Measurements from ENCODE around the gene SH3PXD2A.
"Not testable (repeated sequence)": the region's sequence is repeated elsewhere in the genome, so short reads cannot be mapped to it uniquely, and the experiment has no call there.

Gene SH3PXD2A

DNA sequence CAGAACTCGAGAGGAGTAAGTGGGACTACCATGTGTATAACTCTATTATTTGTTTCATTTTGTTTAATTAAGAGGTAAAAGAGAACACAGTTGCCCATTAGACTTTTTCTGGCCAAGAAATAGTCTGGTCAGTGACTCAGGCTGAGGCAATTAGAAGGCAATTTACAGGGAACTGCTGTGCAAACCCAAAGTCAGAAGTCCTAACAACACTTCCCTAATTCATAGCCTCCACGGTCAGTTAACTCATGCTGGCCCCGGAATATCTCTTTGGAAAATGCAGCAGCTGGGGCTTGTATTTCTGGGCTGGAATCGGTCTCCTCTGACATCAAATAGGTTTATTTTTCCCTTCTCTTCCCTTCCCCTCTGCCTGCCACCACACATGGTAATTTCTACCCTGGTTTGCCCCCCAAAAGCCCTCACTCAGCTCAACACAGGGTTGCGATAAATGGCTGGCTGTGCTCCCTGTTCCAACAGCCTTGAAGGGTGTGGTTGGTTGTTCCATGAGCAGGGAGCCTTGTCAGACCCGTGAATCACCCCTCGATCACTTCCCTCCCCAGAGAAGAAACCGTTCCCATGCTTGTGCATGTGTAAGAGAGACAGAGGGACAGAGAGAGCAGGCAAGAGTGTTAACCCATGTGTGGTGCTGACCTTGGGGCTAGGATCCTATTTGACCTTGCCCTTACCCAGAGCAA lies 5.3 kb downstream of the SH3PXD2A start:
- H3K9me3 ChIP-seq (ENCODE audit: control insufficient read depth, insufficient read depth, low read depth, low read length) = no peaks in the 10 kb centered on the region
- peaks cover 29% of the 10 kb centered on the region; the same call in 1 of the 2 replicates for H3K4me1 ChIP-seq (ENCODE audit: control insufficient read depth, insufficient read depth, low read length)
- H3K27ac ChIP-seq (ENCODE audit: low read depth, low read length) = no peak overlapping the region
- H3K9ac ChIP-seq (ENCODE audit: low read length) = no peak overlapping the region
- no peaks in the 10 kb centered on the region for H3K36me3 ChIP-seq (ENCODE audit: control insufficient read depth, insufficient read depth, low read length)
- no peak overlapping the region for H3K4me3 ChIP-seq (ENCODE audit: low read depth, low read length)
- H3K27me3 ChIP-seq (ENCODE audit: control insufficient read depth, insufficient read depth, low read length) = peaks cover 18% of the 10 kb centered on the region; the same call in 1 of the 2 replicates

DNA sequence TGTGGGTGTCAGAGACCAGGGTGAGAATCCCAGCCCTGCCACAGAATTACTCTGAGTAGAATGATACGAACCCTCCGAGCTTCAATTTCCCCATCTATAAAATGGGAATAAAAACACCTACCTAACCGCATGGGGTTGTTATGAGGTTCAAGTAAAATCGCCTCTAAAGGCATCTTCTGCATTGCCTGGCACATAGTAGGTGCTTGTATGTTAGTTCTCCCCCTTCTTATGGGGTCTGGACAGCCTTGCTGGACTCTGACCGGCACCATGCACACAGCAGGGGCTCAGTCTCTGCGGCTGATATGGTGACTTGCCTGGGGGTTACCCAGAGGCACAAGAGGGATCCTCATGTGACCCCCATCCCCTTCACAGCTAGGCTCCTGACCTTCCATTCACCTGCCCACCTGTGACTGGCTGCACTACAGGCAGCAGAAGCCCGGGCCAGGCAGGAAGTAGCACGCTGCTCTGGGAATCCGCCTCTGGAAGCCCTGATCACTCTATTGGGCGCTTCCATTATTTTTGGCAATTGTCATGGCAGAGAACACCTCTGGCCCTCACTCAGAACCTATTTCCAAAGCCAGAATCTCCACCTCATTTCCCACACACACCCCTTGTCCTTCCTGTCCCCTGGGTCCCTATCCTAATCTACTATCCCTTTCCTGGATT lies 6.0 kb downstream of the SH3PXD2A start:
- Histone ChIP-seq H3K4me3 (ENCODE audit: low read depth, low read length) (no peak overlapping the region), H3K27me3 (ENCODE audit: control insufficient read depth, insufficient read depth, low read length) (peaks cover 12% of the 10 kb centered on the region; the same call in 1 of the 2 replicates), H3K9ac (ENCODE audit: low read length) (no peak overlapping the region), H3K36me3 (ENCODE audit: control insufficient read depth, insufficient read depth, low read length) (no peaks in the 10 kb centered on the region), H3K9me3 (ENCODE audit: control insufficient read depth, insufficient read depth, low read depth, low read length) (no peaks in the 10 kb centered on the region), H3K27ac (ENCODE audit: low read depth, low read length) (no peak overlapping the region), H3K4me1 (ENCODE audit: control insufficient read depth, insufficient read depth, low read length) (peaks cover 31% of the 10 kb centered on the region; the same call in 1 of the 2 replicates)

DNA sequence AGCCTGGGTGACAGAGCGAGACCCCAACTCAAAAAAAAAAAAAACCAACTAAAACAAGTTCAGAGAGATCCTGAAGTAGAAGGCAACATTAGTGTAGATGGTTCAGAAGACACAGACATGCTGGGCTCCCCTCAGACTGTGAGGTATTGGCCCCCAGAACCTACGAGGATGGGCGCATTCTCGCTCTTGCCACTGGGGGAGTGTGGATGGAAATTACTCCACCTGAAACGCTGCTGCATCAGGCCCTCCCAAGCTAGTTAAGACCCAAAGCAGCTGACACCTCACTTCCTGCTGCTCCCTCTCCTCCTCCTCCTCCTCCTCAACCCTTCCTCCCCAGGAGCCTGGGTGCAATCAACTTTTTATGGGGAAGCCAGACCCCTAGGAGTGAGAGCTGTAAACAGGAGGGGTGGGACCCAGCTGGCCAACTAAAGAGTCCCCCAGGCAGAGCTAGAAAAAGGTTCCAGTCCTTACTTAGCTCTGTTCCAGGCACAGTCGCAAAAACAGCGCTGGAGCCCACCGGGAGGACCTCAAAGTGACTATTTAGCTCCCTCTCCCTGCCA lies 7.4 kb downstream of the SH3PXD2A start:
- Histone ChIP-seq H3K27ac (ENCODE audit: low read depth, low read length) (no peak overlapping the region), H3K9ac (ENCODE audit: low read length) (no peak overlapping the region), H3K4me3 (ENCODE audit: low read depth, low read length) (no peak overlapping the region), H3K4me1 (ENCODE audit: control insufficient read depth, insufficient read depth, low read length) (peaks cover 28% of the 10 kb centered on the region; the same call in 1 of the 2 replicates), H3K9me3 (ENCODE audit: control insufficient read depth, insufficient read depth, low read depth, low read length) (no peaks in the 10 kb centered on the region), H3K27me3 (ENCODE audit: control insufficient read depth, insufficient read depth, low read length) (no peaks in the 10 kb centered on the region; the same call in 1 of the 2 replicates), H3K36me3 (ENCODE audit: control insufficient read depth, insufficient read depth, low read length) (no peaks in the 10 kb centered on the region)

DNA sequence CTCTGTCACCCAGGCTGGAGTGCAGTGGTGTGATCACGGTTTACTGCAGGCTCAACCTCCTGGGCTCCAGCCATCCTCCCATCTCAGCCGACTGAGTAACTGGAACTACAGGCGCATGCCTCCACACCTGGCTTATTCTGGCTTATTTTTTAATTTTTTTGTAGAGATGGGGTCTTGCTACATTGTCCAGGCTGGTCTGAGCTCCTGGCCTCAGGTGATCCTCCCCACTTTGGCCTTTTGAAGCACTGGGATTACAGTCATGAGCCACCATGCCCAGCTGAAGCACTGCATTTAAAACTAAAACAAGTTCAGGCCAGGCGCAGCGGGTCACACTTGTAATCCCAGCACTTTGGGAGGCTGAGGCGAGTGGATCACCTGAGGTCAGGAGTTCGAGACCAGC lies 8.0 kb downstream of the SH3PXD2A start:
- Histone ChIP-seq H3K27me3 (ENCODE audit: control insufficient read depth, insufficient read depth, low read length) (no peaks in the 10 kb centered on the region), H3K9ac (ENCODE audit: low read length) (no peak overlapping the region), H3K36me3 (ENCODE audit: control insufficient read depth, insufficient read depth, low read length) (no peaks in the 10 kb centered on the region), H3K4me1 (ENCODE audit: control insufficient read depth, insufficient read depth, low read length) (peaks cover 28% of the 10 kb centered on the region; the same call in 1 of the 2 replicates), H3K27ac (ENCODE audit: low read depth, low read length) (no peak overlapping the region), H3K9me3 (ENCODE audit: control insufficient read depth, insufficient read depth, low read depth, low read length) (no peaks in the 10 kb centered on the region), H3K4me3 (ENCODE audit: low read depth, low read length) (no peak overlapping the region)

DNA sequence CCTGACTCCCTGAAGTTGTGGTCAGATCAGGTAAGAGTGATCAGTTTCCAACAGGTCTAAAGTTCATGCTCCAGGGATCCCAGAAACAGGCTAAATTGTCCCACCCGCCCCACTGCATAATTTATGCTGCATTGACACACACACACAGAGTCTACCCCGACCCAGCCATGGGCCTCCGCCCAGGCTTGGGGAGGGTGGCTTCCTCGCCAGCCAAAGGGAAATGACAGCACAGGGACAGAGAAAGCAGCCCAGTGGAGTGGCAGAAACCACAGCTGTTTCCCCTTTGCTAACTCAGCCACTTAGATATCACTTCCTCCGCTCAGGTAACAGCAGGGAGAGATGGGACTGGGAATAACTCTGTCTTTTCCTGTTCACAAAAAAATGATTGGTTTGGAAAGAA lies 9.4 kb downstream of the SH3PXD2A start:
- no peaks in the 10 kb centered on the region for H3K9me3 ChIP-seq (ENCODE audit: control insufficient read depth, insufficient read depth, low read depth, low read length)
- H3K27me3 ChIP-seq (ENCODE audit: control insufficient read depth, insufficient read depth, low read length) = no peaks in the 10 kb centered on the region
- H3K27ac ChIP-seq (ENCODE audit: low read depth, low read length) = no peak overlapping the region
- H3K4me1 ChIP-seq (ENCODE audit: control insufficient read depth, insufficient read depth, low read length) = peaks cover 34% of the 10 kb centered on the region
- H3K36me3 ChIP-seq (ENCODE audit: control insufficient read depth, insufficient read depth, low read length) = no peaks in the 10 kb centered on the region
- H3K9ac ChIP-seq (ENCODE audit: low read length) = no peak overlapping the region
- H3K4me3 ChIP-seq (ENCODE audit: low read depth, low read length) = no peak overlapping the region

DNA sequence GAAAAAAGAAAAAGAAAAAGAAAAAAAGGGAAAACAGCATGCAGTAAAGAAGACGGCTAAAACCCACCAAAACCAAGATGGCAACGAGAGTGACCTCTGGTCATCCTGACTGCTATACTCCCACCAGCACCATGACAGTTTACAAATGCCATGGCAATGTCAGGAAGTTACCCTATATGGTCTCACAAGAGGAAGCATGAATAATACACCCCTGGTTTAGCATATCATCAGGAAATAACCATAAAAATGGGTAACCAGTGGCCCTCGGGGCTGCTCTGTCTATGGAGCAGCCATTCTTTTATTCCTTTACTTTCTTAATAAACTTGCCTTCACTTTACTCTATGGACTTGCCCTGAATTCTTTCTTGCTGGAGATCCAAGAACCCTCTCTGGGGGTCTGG lies 10.0 kb downstream of the SH3PXD2A start:
- H3K9me3 ChIP-seq (ENCODE audit: control insufficient read depth, insufficient read depth, low read depth, low read length); H3K9ac ChIP-seq (ENCODE audit: low read length); H3K4me3 ChIP-seq (ENCODE audit: low read depth, low read length); H3K36me3 ChIP-seq (ENCODE audit: control insufficient read depth, insufficient read depth, low read length); H3K27ac ChIP-seq (ENCODE audit: low read depth, low read length); H3K27me3 ChIP-seq (ENCODE audit: control insufficient read depth, insufficient read depth, low read length): not testable (repeated sequence)
- H3K4me1 ChIP-seq (ENCODE audit: control insufficient read depth, insufficient read depth, low read length) = peaks cover 40% of the 10 kb centered on the region

DNA sequence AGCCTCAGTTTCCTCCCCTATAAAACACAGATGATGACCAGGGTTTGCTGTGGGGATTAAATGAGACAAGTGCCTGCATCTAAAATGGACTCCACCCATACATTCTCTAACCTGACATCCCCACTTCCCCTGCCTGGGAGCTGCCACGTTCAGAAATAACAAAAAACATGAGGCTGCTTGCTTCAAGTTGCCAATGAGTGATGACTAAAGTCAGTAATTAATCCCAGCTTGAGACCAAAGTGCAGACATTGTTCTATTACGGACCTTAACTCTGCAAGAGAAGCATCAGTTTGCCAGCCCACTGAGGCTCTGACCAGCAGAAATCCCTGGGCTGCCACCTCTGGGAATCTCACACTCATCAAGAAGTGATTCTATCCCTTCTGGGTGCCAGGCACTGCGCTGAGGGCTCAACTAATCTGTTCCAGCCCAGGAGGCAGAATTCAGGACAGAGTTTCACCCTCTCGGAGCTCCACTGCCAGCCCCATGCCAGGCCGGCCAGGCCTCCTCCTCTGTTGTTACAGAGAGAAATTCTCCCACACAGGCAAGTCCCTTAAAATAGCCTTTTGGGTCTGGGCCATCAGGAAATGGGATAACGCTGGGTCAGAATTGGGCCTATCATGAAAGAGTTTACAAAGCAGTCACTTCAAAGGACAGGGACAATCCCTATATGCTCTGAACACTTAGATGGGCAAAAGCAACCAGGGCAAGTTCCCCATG lies 11.4 kb downstream of the SH3PXD2A start:
- H3K27ac ChIP-seq (ENCODE audit: low read depth, low read length) = no peak overlapping the region
- H3K4me1 ChIP-seq (ENCODE audit: control insufficient read depth, insufficient read depth, low read length) = peaks cover 49% of the 10 kb centered on the region
- no peaks in the 10 kb centered on the region for H3K36me3 ChIP-seq (ENCODE audit: control insufficient read depth, insufficient read depth, low read length)
- no peak overlapping the region for H3K9ac ChIP-seq (ENCODE audit: low read length)
- H3K4me3 ChIP-seq (ENCODE audit: low read depth, low read length) = no peak overlapping the region
- no peaks in the 10 kb centered on the region for H3K27me3 ChIP-seq (ENCODE audit: control insufficient read depth, insufficient read depth, low read length)
- H3K9me3 ChIP-seq (ENCODE audit: control insufficient read depth, insufficient read depth, low read depth, low read length) = no peaks in the 10 kb centered on the region

DNA sequence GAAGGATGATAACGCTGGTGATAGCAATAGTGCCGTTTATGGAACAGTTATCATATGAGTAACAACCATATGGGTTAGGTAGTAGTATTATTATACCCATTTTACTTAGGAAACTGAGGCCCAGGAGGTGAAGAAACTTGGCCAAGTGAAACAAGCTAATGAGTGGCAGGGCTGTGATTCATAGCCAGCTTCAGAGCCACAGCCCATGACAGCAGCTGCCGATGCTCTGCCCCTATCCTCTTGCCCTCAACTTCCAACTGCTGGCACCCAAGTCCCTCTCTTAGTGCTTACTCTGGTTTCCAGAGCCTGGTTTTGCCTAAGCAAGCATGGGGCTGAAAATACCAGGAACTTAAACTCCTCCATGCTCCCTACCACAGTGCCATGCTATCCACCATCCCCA lies 12.3 kb downstream of the SH3PXD2A start:
- Histone ChIP-seq H3K36me3 (ENCODE audit: control insufficient read depth, insufficient read depth, low read length) (no peaks in the 10 kb centered on the region), H3K9me3 (ENCODE audit: control insufficient read depth, insufficient read depth, low read depth, low read length) (no peaks in the 10 kb centered on the region), H3K27me3 (ENCODE audit: control insufficient read depth, insufficient read depth, low read length) (no peaks in the 10 kb centered on the region), H3K9ac (ENCODE audit: low read length) (no peak overlapping the region), H3K4me1 (ENCODE audit: control insufficient read depth, insufficient read depth, low read length) (peaks cover 49% of the 10 kb centered on the region), H3K4me3 (ENCODE audit: low read depth, low read length) (no peak overlapping the region), H3K27ac (ENCODE audit: low read depth, low read length) (no peak overlapping the region)

DNA sequence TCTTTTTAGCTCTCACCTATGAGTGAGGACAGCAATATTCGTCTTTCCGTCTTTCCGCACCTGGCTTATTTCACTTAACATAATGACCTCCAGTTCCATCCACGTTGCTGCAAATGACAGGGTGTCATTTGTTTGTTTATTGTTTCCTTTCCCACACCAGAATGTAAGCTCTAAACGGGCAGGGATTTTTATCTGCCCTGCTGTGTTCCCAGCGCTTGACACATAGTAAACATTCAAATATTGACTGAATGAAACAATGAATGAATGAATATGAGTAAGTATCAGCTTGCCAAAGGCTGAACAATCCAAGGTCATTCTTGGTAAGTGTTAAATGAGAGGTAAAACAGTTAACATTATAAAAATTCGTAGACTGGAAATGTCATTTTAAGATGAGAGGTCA lies 12.8 kb downstream of the SH3PXD2A start:
- peaks cover 53% of the 10 kb centered on the region for H3K4me1 ChIP-seq (ENCODE audit: control insufficient read depth, insufficient read depth, low read length)
- H3K27ac ChIP-seq (ENCODE audit: low read depth, low read length) = no peak overlapping the region
- H3K36me3 ChIP-seq (ENCODE audit: control insufficient read depth, insufficient read depth, low read length) = no peaks in the 10 kb centered on the region
- H3K9ac ChIP-seq (ENCODE audit: low read length) = no peak overlapping the region
- H3K9me3 ChIP-seq (ENCODE audit: control insufficient read depth, insufficient read depth, low read depth, low read length) = no peaks in the 10 kb centered on the region
- no peaks in the 10 kb centered on the region for H3K27me3 ChIP-seq (ENCODE audit: control insufficient read depth, insufficient read depth, low read length)
- H3K4me3 ChIP-seq (ENCODE audit: low read depth, low read length) = no peak overlapping the region

DNA sequence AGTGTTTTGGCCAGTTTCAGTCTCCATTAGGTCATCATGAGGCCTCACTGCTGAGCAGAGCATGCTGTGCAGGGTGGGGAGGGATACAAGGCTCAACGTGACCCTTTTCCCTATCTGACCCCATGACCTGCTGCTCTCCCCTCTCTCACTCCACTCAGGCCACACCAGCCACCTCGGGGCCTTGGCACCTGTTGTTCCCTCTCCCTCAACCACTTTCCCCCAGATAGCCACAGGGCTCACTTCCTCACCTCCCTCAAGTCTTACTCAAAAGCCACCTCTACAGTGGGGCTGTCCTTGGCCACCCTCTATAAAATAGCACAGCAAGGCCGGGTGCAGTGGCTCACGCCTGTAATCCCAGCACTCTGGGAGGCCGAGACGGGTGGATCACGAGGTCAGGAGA lies 13.9 kb downstream of the SH3PXD2A start:
- Histone ChIP-seq H3K27ac (ENCODE audit: low read depth, low read length) (no peak overlapping the region), H3K9me3 (ENCODE audit: control insufficient read depth, insufficient read depth, low read depth, low read length) (no peaks in the 10 kb centered on the region), H3K27me3 (ENCODE audit: control insufficient read depth, insufficient read depth, low read length) (no peaks in the 10 kb centered on the region), H3K4me3 (ENCODE audit: low read depth, low read length) (no peak overlapping the region), H3K4me1 (ENCODE audit: control insufficient read depth, insufficient read depth, low read length) (peaks cover 63% of the 10 kb centered on the region), H3K36me3 (ENCODE audit: control insufficient read depth, insufficient read depth, low read length) (no peaks in the 10 kb centered on the region), H3K9ac (ENCODE audit: low read length) (no peak overlapping the region)

DNA sequence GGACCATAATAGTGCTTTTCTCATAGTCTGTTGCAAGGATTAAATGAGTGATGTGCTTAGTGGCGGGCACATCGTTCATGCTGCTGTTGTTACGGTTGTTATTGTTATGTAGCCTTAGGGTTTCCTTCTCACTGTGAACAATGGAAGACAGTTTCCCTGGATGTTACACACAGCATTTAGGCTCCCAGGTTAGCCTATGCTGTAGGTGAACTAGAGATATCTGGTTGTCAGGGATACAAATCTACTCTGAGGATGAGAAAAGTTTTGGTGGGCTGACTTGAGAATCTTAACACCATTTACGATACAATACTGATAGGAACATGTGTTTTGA lies 14.7 kb downstream of the SH3PXD2A start:
- H3K4me1 ChIP-seq (ENCODE audit: control insufficient read depth, insufficient read depth, low read length) = peaks cover 63% of the 10 kb centered on the region
- no peaks in the 10 kb centered on the region for H3K9me3 ChIP-seq (ENCODE audit: control insufficient read depth, insufficient read depth, low read depth, low read length)
- H3K27ac ChIP-seq (ENCODE audit: low read depth, low read length) = peak overlapping the region; percentile 5; the same call in 1 of the 2 replicates
- peak overlapping the region; percentile 10; the same call in 1 of the 2 replicates for H3K4me3 ChIP-seq (ENCODE audit: low read depth, low read length)
- peak overlapping the region; percentile 53 for H3K9ac ChIP-seq (ENCODE audit: low read length)
- H3K36me3 ChIP-seq (ENCODE audit: control insufficient read depth, insufficient read depth, low read length) = no peaks in the 10 kb centered on the region
- H3K27me3 ChIP-seq (ENCODE audit: control insufficient read depth, insufficient read depth, low read length) = no peaks in the 10 kb centered on the region
